Colonic mucosa (tissue), 4 donors: ENCODE results near the gene HTR2B. TPM values are rescaled to one million over a fixed set of nuclear protein-coding genes. Genes with fewer than 3 reads are reported as not detected.

Experiments used
- DNase-seq: peaks from one replicate; pipeline ENCODE4 v3.0.0-alpha.2; 2020
- H3K27ac ChIP-seq: fragments of 200-600 bp; one replicate; pipeline ENCODE4 v1.8.0; 2021
- H3K27me3 ChIP-seq: fragments of 200-600 bp; one replicate; pipeline ENCODE4 v1.8.0; 2021
- H3K36me3 ChIP-seq: fragments of 200-600 bp; one replicate; pipeline ENCODE4 v1.8.0; 2021
- H3K4me1 ChIP-seq: fragments of 200-600 bp; one replicate; pipeline ENCODE4 v1.8.0; 2021; ENCODE audit warnings: mild to moderate bottlenecking
- H3K4me3 ChIP-seq: fragments of 200-600 bp; one replicate; pipeline ENCODE4 v1.8.0; 2021
- H3K9ac ChIP-seq, 2 donors: one replicate each; pipeline ENCODE4 v1.7.0; 2013; ENCODE audit warnings: control low read depth in 2 of 2, low read depth in 2 of 2, low read length in 2 of 2
- H3K9me3 ChIP-seq: fragments of 200-600 bp; one replicate; pipeline ENCODE4 v1.8.0; 2021
- intact Hi-C: fragments of 100-400 bp; cut with DNase I; formaldehyde crosslinking; loops from one replicate; pipeline ENCODE4 v1.14.1; 2022
- total RNA-seq, 2 donors: library from RNA; stranded (reverse); fragmentation: NEBNext Ultra II Directional in 1 of 2; extraction: Animal tissue kit (Norgen Biotek cat#: 25700) in 1 of 2; gene quantifications; one replicate each; pipeline ENCODE4 v1.2.1, GENCODE V29; 2021
- TF ChIP-seq, protein P1 (sequence below): fragments of 200-600 bp; IDR thresholded peaks from one replicate; pipeline ENCODE4 v1.8.0; 2022; ENCODE audit warnings: antibody characterized with exemption, mild to moderate bottlenecking
- donor health status: healthy.
- donor health status: DM: no; HTN: no; CAD: no.
- donor health status: DM: no; HTN: no; CAD: no.

HTR2B gene
- total RNA-seq, 2 donors from 2014 or later: 0.27 TPM; not detected in 1

DNA sequence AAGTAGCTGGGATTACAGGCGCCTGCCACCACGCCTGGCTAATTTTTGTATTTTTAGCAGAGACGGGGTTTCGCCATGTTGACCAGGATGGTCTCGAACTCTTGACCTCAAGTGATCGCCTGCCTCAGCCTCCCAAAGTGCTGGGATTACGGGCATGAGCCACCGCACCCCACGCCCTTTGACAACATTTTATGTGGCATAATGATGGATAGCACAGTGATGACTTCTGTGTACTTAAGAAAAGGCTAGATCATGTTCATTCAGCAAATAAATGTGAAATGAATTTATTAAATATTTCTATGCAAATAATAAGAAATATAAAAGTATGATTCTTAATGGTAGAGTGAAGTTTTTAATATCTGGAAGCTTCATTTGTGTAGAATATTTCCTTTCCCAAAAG, 2.6 kb upstream of the HTR2B start:
- no peaks in the 10 kb centered on the region for H3K9me3 ChIP-seq
- H3K4me3 ChIP-seq: no peak overlapping the region
- TF ChIP-seq, protein P1, sequence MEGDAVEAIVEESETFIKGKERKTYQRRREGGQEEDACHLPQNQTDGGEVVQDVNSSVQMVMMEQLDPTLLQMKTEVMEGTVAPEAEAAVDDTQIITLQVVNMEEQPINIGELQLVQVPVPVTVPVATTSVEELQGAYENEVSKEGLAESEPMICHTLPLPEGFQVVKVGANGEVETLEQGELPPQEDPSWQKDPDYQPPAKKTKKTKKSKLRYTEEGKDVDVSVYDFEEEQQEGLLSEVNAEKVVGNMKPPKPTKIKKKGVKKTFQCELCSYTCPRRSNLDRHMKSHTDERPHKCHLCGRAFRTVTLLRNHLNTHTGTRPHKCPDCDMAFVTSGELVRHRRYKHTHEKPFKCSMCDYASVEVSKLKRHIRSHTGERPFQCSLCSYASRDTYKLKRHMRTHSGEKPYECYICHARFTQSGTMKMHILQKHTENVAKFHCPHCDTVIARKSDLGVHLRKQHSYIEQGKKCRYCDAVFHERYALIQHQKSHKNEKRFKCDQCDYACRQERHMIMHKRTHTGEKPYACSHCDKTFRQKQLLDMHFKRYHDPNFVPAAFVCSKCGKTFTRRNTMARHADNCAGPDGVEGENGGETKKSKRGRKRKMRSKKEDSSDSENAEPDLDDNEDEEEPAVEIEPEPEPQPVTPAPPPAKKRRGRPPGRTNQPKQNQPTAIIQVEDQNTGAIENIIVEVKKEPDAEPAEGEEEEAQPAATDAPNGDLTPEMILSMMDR: no peak
- H3K36me3 ChIP-seq: no peaks in the 10 kb centered on the region
- H3K9ac ChIP-seq: no peak overlapping the region
- H3K27me3 ChIP-seq: no peaks in the 10 kb centered on the region
- intact Hi-C loops: no loop called here
- DNase-seq: no peak
- H3K4me1 ChIP-seq: no peaks in the 10 kb centered on the region
- no peak overlapping the region for H3K27ac ChIP-seq

DNA sequence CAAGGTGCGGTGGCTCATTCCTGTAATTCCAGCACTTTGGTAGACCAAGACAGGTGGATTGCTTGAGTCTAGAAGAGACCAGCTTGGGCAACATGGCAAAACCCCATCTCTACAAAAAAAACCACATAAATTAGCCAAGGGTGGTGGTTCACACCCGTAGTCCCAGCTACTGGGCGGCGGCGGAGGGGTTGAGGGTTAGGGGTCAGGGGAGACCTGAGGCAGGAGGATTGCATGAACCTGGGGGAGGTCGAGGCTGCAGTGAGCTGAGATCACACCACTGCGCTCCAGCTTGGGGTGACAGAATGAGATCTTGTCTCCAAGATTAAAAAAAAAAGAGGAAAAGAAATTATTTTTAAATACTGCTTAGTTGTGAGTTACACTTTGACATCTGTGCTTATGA, 1.3 kb upstream of the HTR2B start:
- no peaks in the 10 kb centered on the region for H3K4me1 ChIP-seq
- H3K27ac ChIP-seq: no peak overlapping the region
- H3K36me3 ChIP-seq: no peaks in the 10 kb centered on the region
- intact Hi-C loops: no loop called here
- no peaks in the 10 kb centered on the region for H3K27me3 ChIP-seq
- TF ChIP-seq, protein P1: no peak
- no peak for DNase-seq
- no peak overlapping the region for H3K4me3 ChIP-seq
- H3K9me3 ChIP-seq: no peaks in the 10 kb centered on the region
- H3K9ac ChIP-seq: no peak overlapping the region

DNA sequence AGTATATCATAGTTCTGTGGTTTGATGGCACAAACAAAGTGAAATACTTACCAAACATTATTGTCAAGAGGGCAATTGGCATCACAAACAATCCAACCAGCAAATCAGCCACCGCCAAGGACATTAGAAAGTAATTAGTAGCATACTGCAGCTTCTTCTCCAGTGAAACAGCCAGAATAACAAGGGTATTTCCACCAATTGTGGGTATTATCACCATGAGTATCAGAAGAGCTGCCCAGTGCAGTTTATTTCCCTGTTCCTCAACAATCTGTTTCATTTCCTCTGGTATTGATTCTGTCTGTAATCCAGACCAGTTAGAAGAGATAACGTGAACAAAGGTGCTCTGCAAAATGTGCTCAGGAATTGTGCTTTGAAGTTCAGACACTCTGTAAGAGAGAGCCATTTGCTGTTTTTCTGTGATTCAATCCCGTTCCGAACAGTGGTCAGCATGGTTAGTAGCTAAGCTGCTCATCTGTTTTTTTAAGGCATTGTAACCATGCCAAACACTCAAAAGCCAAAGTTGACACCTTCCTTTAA, 1.4 kb downstream of the HTR2B start:
- no peak for DNase-seq
- peak overlapping the region in 1 of 2 donors; percentile 3 for H3K9ac ChIP-seq
- TF ChIP-seq, protein P1: no peak
- intact Hi-C loops: no loop called here
- H3K9me3 ChIP-seq: no peaks in the 10 kb centered on the region
- no peak overlapping the region for H3K4me3 ChIP-seq
- H3K27me3 ChIP-seq: no peaks in the 10 kb centered on the region
- H3K27ac ChIP-seq: no peak overlapping the region
- no peaks in the 10 kb centered on the region for H3K4me1 ChIP-seq
- no peaks in the 10 kb centered on the region for H3K36me3 ChIP-seq

DNA sequence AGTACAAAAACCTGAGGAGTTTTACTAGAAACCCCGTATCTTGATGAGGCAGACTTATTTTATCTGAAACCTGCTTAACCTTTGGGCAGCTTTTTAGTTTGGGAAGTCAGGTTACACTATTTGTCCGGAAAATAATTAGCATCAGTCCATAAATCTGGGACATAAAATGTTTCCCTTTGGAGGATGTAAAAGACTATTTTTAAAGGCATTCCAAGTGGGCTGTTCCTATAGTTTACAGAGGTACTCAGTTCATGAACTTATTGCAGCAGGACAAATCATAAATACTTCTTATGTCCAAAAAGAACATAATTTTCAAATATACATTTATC, 6.3 kb downstream of the HTR2B start:
- Histone ChIP-seq H3K27ac (no peak overlapping the region), H3K4me1 (no peaks in the 10 kb centered on the region), H3K9me3 (no peaks in the 10 kb centered on the region), H3K4me3 (no peak overlapping the region), H3K9ac (no peak overlapping the region), H3K27me3 (no peaks in the 10 kb centered on the region), H3K36me3 (no peaks in the 10 kb centered on the region)
- DNase-seq: no peak
- intact Hi-C loops: no loop called here
- TF ChIP-seq, protein P1: no peak

DNA sequence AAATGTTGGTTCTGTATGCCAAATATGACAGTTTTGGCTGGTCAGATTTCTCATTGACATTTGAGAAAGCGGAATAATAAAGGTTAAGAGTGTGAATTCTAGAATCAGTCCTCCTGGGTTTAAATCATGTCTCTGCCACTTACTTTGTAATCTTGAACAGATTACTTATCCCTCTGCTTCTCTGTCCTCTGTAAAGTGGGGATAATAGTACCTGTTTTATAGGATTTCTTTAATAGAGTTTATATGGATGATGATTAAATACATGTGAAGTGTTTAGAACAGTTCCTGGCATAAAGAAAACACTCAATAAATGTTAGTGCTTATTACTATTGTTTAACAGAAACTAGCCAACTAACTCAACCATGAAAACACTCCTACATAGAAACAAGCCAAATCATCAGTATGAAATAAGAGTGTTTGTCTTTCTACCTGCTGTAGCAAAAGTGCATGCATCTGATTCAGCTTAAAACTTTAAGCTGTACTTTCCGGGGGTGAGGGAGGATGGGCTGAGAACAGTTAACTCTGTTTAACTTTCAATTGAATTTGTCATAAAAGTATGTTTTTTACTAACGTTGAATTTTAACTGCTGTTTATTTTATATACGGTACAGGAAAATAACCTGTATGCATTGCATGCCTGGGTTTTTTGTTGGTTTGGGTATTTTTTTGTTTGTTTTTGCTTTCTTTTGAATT, 6.8 kb downstream of the HTR2B start:
- intact Hi-C loops: no loop called here
- H3K9ac ChIP-seq: no peak overlapping the region
- TF ChIP-seq, protein P1: no peak

More for the DNA sequence above, 6.8 kb downstream of the HTR2B start:
- no peak for DNase-seq
- Histone ChIP-seq H3K36me3 (no peaks in the 10 kb centered on the region), H3K27me3 (no peaks in the 10 kb centered on the region), H3K9me3 (no peaks in the 10 kb centered on the region), H3K27ac (no peak overlapping the region), H3K4me1 (no peaks in the 10 kb centered on the region), H3K4me3 (no peak overlapping the region)
